HL-60 (cell line): ENCODE results near the gene ADAMTSL3.
"Not testable (repeated sequence)": the region's sequence is repeated elsewhere in the genome, so short reads cannot be mapped to it uniquely, and the experiment has no call there.

Experiments
- CTCF ChIP-seq: IDR thresholded peaks from one replicate; pipeline ENCODE4 v1.5.1; 2011; ENCODE audit warnings: low read length, control low read depth, inconsistent platforms; ENCODE audit not compliant: insufficient read depth
- GABPA ChIP-seq: IDR thresholded peaks from 2 replicates; pipeline ENCODE4 v1.6.1; 2012; ENCODE audit warnings: low read depth
- POLR2AphosphoS5 ChIP-seq: IDR thresholded peaks from 2 replicates; pipeline ENCODE4 v1.6.1; 2012; ENCODE audit warnings: low read depth
- REST ChIP-seq: IDR thresholded peaks from 2 replicates; pipeline ENCODE4 v1.6.1; 2012; ENCODE audit warnings: low read depth; ENCODE audit not compliant: insufficient replicate concordance

GRCh38 chr15:84086071-84086470 is 432.1 kb downstream of the ADAMTSL3 start:
- not testable (repeated sequence) for TF ChIP-seq GABPA, CTCF, REST, POLR2AphosphoS5
